GM18498 (cell line): Measurements from ENCODE around the gene STK24.
"Not testable (repeated sequence)": the region's sequence is repeated elsewhere in the genome, so short reads cannot be mapped to it uniquely, and the experiment has no call there.

ENCODE experiments used
- ATAC-seq: cut with Tn5 transposase; IDR thresholded peaks from one replicate; pipeline ENCODE4 v1.9.1; 2021; ENCODE audit warnings: mild to moderate bottlenecking, moderate library complexity; ENCODE audit not compliant: unreplicated experiment

Gene STK24

GRCh38 chr13:98415326-98416070 is 161.4 kb downstream of the STK24 start:
- no peak for ATAC-seq

- ATAC-seq = no peak
Measured at GRCh38 chr13:98413796-98414195, 163.1 kb downstream of the STK24 start.

- ATAC-seq = not testable (repeated sequence)
Measured at GRCh38 chr13:98413278-98413677, 163.6 kb downstream of the STK24 start.

- no peak for ATAC-seq
Measured at GRCh38 chr13:98411617-98412265, 165.2 kb downstream of the STK24 start.

GRCh38 chr13:98411013-98411412 is 165.9 kb downstream of the STK24 start:
- no peak for ATAC-seq

- ATAC-seq = no peak
Measured at GRCh38 chr13:98410612-98411011, 166.3 kb downstream of the STK24 start.

GRCh38 chr13:98409281-98409680 is 167.6 kb downstream of the STK24 start:
- no peak for ATAC-seq

- ATAC-seq = no peak
Measured at GRCh38 chr13:98407575-98407974, 169.3 kb downstream of the STK24 start.

GRCh38 chr13:98406971-98407370 is 169.9 kb downstream of the STK24 start:
- ATAC-seq = no peak

GRCh38 chr13:98406427-98406826 is 170.5 kb downstream of the STK24 start:
- ATAC-seq = no peak

GRCh38 chr13:98405690-98406344 is 171.1 kb downstream of the STK24 start:
- no peak for ATAC-seq

- ATAC-seq = no peak
Measured at GRCh38 chr13:98405107-98405571, 171.8 kb downstream of the STK24 start.

- ATAC-seq = no peak
Measured at GRCh38 chr13:98403076-98403475, 173.8 kb downstream of the STK24 start.

GRCh38 chr13:98401934-98402333 is 175.0 kb downstream of the STK24 start:
- no peak for ATAC-seq

- no peak for ATAC-seq
Measured at GRCh38 chr13:98399756-98400155, 177.2 kb downstream of the STK24 start.

GRCh38 chr13:98398581-98398980 is 178.3 kb downstream of the STK24 start:
- no peak for ATAC-seq

- no peak for ATAC-seq
Measured at GRCh38 chr13:98397861-98398260, 179.0 kb downstream of the STK24 start.

GRCh38 chr13:98397221-98397620 is 179.7 kb downstream of the STK24 start:
- ATAC-seq = no peak

GRCh38 chr13:98396071-98396710 is 180.7 kb downstream of the STK24 start:
- ATAC-seq = no peak
